Measurements from ENCODE around the gene CLEC19A. TPM values are rescaled to one million over a fixed set of nuclear protein-coding genes. Genes with fewer than 3 reads are reported as not detected.

CLEC19A gene
- total and polyA plus RNA-seq, 4 donors: not detected

GRCh38 chr16:19348578-19349315 is 63.2 kb downstream of the CLEC19A start:
- 5 to 8% methylated on average over 11 of the region's 11 CpGs for WGBS, 2 donors
- DNase-seq: peak in 1 of 2 donors; percentile 73
- ATAC-seq (ENCODE audit: low FRiP score): no peak
- H3K9me3 ChIP-seq (ENCODE audit: control insufficient read depth, low read length): peaks cover 2% of the 10 kb centered on the region
- no peaks in the 10 kb centered on the region for H3K27me3 ChIP-seq (ENCODE audit: control insufficient read depth in 1 of 2, insufficient read depth in 2 of 2, low read length in 1 of 2)
- H3K36me3 ChIP-seq (ENCODE audit: control insufficient read depth in 1 of 2, insufficient read depth in 2 of 2, low read length in 1 of 2): no peaks in the 10 kb centered on the region
- H3K27ac ChIP-seq (ENCODE audit: low read depth in 1 of 2, low read length in 2 of 2): no peak overlapping the region
- intact Hi-C loops (cut with DNase I): no loop called here
- no peak overlapping the region for H3K4me3 ChIP-seq (ENCODE audit: low read length in 2 of 2)
- no peaks in the 10 kb centered on the region for H3K4me1 ChIP-seq (ENCODE audit: control insufficient read depth in 1 of 2, insufficient read depth in 2 of 2, low read length in 2 of 2)

- ATAC-seq (ENCODE audit: low FRiP score) (no peak), DNase-seq (no peak)
- Histone ChIP-seq H3K36me3 (ENCODE audit: control insufficient read depth in 1 of 2, insufficient read depth in 2 of 2, low read length in 1 of 2) (no peaks in the 10 kb centered on the region), H3K9me3 (ENCODE audit: control insufficient read depth, low read length) (no peaks in the 10 kb centered on the region), H3K27me3 (ENCODE audit: control insufficient read depth in 1 of 2, insufficient read depth in 2 of 2, low read length in 1 of 2) (no peaks in the 10 kb centered on the region), H3K4me3 (ENCODE audit: low read length in 2 of 2) (no peak overlapping the region), H3K4me1 (ENCODE audit: control insufficient read depth in 1 of 2, insufficient read depth in 2 of 2, low read length in 2 of 2) (no peaks in the 10 kb centered on the region), H3K27ac (ENCODE audit: low read depth in 1 of 2, low read length in 2 of 2) (no peak overlapping the region)
- intact Hi-C loops (cut with DNase I): no loop called here
- WGBS, 2 donors: 46 to 65% methylated on average over 2 of the region's 2 CpGs
Measured at GRCh38 chr16:19354371-19354770, 68.8 kb downstream of the CLEC19A start.

- no peak overlapping the region for H3K27ac ChIP-seq (ENCODE audit: low read depth in 1 of 2, low read length in 2 of 2)
- 61 to 64% methylated on average over 4 of the region's 4 CpGs for WGBS, 2 donors
- intact Hi-C loops (cut with DNase I): no loop called here
- ATAC-seq (ENCODE audit: low FRiP score) (no peak), DNase-seq (no peak)
- H3K36me3 ChIP-seq (ENCODE audit: control insufficient read depth in 1 of 2, insufficient read depth in 2 of 2, low read length in 1 of 2): no peaks in the 10 kb centered on the region
- H3K27me3 ChIP-seq (ENCODE audit: control insufficient read depth in 1 of 2, insufficient read depth in 2 of 2, low read length in 1 of 2): peaks cover 0 to 3% of the 10 kb centered on the region in 2 donors
- H3K4me3 ChIP-seq (ENCODE audit: low read length in 2 of 2): no peak overlapping the region
- no peaks in the 10 kb centered on the region for H3K4me1 ChIP-seq (ENCODE audit: control insufficient read depth in 1 of 2, insufficient read depth in 2 of 2, low read length in 2 of 2)
- H3K9me3 ChIP-seq (ENCODE audit: control insufficient read depth, low read length): peaks cover 3% of the 10 kb centered on the region
Measured at GRCh38 chr16:19356024-19356952, 70.8 kb downstream of the CLEC19A start.

- H3K27ac ChIP-seq (ENCODE audit: low read depth in 1 of 2, low read length in 2 of 2): no peak overlapping the region
- ATAC-seq (ENCODE audit: low FRiP score) (no peak), DNase-seq (no peak)
- WGBS, 2 donors: 96% methylated on average over 2 of the region's 2 CpGs
- intact Hi-C loops (cut with DNase I): no loop called here
- no peak overlapping the region for H3K4me3 ChIP-seq (ENCODE audit: low read length in 2 of 2)
- H3K27me3 ChIP-seq (ENCODE audit: control insufficient read depth in 1 of 2, insufficient read depth in 2 of 2, low read length in 1 of 2): peaks cover 0 to 3% of the 10 kb centered on the region in 2 donors
- peaks cover 3% of the 10 kb centered on the region for H3K9me3 ChIP-seq (ENCODE audit: control insufficient read depth, low read length)
- H3K4me1 ChIP-seq (ENCODE audit: control insufficient read depth in 1 of 2, insufficient read depth in 2 of 2, low read length in 2 of 2): no peaks in the 10 kb centered on the region
- no peaks in the 10 kb centered on the region for H3K36me3 ChIP-seq (ENCODE audit: control insufficient read depth in 1 of 2, insufficient read depth in 2 of 2, low read length in 1 of 2)
Measured at GRCh38 chr16:19359556-19359955, 74.0 kb downstream of the CLEC19A start.

Other genes with a start within 250 kb of the CLEC19A start
- gene COQ7, start 218.1 kb upstream of the CLEC19A start, total RNA-seq: 10 to 100 TPM; 18.7 to 19.2 TPM
- 10 to 100 TPM; 12.2 to 16.8 TPM for gene COQ7, start 218.1 kb upstream of the CLEC19A start, polyA plus RNA-seq
- 10 to 100 TPM; 71.5 to 88.9 TPM for gene ITPRIPL2, start 171.8 kb upstream of the CLEC19A start, total RNA-seq
- 10 to 100 TPM; 15.7 to 19.1 TPM for gene ITPRIPL2, start 171.8 kb upstream of the CLEC19A start, polyA plus RNA-seq
- gene SYT17, start 117.5 kb upstream of the CLEC19A start, total RNA-seq: 1 to 10 TPM; 2.5 to 4.3 TPM
- 1 to 10 TPM; 2.5 to 2.6 TPM for gene SYT17, start 117.5 kb upstream of the CLEC19A start, polyA plus RNA-seq
- under 1 TPM in 1 of 2 donors, not detected in 1; 0.27 TPM for gene TMC5, start 132.2 kb downstream of the CLEC19A start, total RNA-seq
- 1 to 10 TPM in 1 of 2 donors, under 1 TPM in 1; 0.26 to 6.1 TPM for gene TMC5, start 132.2 kb downstream of the CLEC19A start, polyA plus RNA-seq
- gene GDE1, start 236.4 kb downstream of the CLEC19A start, total RNA-seq: 10 to 100 TPM; 33.5 to 39.0 TPM
- 10 to 100 TPM; 42.7 to 55.0 TPM for gene GDE1, start 236.4 kb downstream of the CLEC19A start, polyA plus RNA-seq
- 10 to 100 TPM; 13.0 to 26.2 TPM for gene CCP110, start 238.2 kb downstream of the CLEC19A start, total RNA-seq
- 10 to 100 TPM in 1 of 2 donors, 1 to 10 TPM in 1; 4.4 to 12.7 TPM for gene CCP110, start 238.2 kb downstream of the CLEC19A start, polyA plus RNA-seq